ENCODE data around the gene LYPLA2.

- TF ChIP-seq POLR2A (IDR thresholded peaks at IDR 0.05), result no peak
- TF ChIP-seq CTCF (IDR thresholded peaks at IDR 0.05), result no peak
These were observed 35.0 kb downstream of the LYPLA2 start for GRCh38 chr1:23825762-23826522.

Data from right lobe of liver (tissue), 4 donors.